ENCODE measurements around the gene RARB. TPM values are rescaled to one million over a fixed set of nuclear protein-coding genes. Genes with fewer than 3 reads are reported as not detected.
A peak's percentile ranks its signal among the peaks of the same experiment; 100 is the strongest.

The RARB gene
- total and polyA plus RNA-seq, 2 of the 13 experiments (the other 11 are each of a cell fraction or from before 2014, with no cell fraction given) = 0.16 TPM; not detected in 1

DNA sequence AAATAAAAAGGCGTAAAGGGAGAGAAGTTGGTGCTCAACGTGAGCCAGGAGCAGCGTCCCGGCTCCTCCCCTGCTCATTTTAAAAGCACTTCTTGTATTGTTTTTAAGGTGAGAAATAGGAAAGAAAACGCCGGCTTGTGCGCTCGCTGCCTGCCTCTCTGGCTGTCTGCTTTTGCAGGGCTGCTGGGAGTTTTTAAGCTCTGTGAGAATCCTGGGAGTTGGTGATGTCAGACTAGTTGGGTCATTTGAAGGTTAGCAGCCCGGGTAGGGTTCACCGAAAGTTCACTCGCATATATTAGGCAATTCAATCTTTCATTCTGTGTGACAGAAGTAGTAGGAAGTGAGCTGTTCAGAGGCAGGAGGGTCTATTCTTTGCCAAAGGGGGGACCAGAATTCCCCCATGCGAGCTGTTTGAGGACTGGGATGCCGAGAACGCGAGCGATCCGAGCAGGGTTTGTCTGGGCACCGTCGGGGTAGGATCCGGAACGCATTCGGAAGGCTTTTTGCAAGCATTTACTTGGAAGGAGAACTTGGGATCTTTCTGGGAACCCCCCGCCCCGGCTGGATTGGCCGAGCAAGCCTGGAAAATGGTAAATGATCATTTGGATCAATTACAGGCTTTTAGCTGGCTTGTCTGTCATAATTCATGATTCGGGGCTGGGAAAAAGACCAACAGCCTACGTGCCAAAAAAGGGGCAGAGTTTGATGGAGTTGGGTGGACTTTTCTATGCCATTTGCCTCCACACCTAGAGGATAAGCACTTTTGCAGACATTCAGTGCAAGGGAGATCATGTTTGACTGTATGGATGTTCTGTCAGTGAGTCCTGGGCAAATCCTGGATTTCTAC lies at the start of gene RARB (continued):
- TF ChIP-seq PRDM10 (CRISPR knock-in tag; IDR thresholded peaks at IDR 0.05; ENCODE audit: low read depth) (peak; percentile 98), NR2C2 (CRISPR knock-in tag; IDR thresholded peaks at IDR 0.05; ENCODE audit: borderline replicate concordance) (peak; percentile 44; the same call in 1 of the 2 replicates), MLX (CRISPR knock-in tag; IDR thresholded peaks at IDR 0.05) (no peak), SKI (IDR thresholded peaks at IDR 0.05; ENCODE audit: partially characterized antibody) (peak; percentile 47), RARA (CRISPR knock-in tag; IDR thresholded peaks at IDR 0.05) (peak; percentile 99), CEBPB (IDR thresholded peaks at IDR 0.05; ENCODE audit: borderline replicate concordance, low read depth, low read length) (peak; percentile 70), ZNF687 (CRISPR knock-in tag; IDR thresholded peaks at IDR 0.05) (peak; percentile 14; the same call in 1 of the 2 replicates), CREB1 (IDR thresholded peaks at IDR 0.05) (no peak), CREB1 (CRISPR knock-in tag; IDR thresholded peaks at IDR 0.05) (peak; percentile 67), XRCC5 (optimal IDR thresholded peaks at IDR 0.05; ENCODE audit: low read length) (peak; percentile 21), SALL1 (CRISPR knock-in tag; IDR thresholded peaks at IDR 0.05) (0 out of 2 replicates have a peak, but pooled peaks have one; percentile 9), MEIS2 (CRISPR knock-in tag; IDR thresholded peaks at IDR 0.05) (no peak), SAP130 (CRISPR knock-in tag; IDR thresholded peaks at IDR 0.05; ENCODE audit: low read depth) (0 out of 2 replicates have a peak, but pooled peaks have one; percentile 12), CEBPG (CRISPR knock-in tag; IDR thresholded peaks at IDR 0.05) (peak; percentile 45; the same call in 1 of the 2 replicates), NR3C1 (CRISPR knock-in tag; IDR thresholded peaks at IDR 0.05) (no peak)

Data from HepG2 (cell line).